Naive thymus-derived CD8-positive, alpha-beta T cell (primary cell): ENCODE results near the gene NT5DC4. TPM values are rescaled to one million over a fixed set of nuclear protein-coding genes. Genes with fewer than 3 reads are reported as not detected.

Source experiments
- ATAC-seq, 2 donors: fragments of 150-1000 bp; cut with Tn5 transposase in 1 of 2; sonication (Bioruptor Pico), chemical (Tn5 transposase) in 1 of 2; 1 replicate in 1 of 2; 2 replicates in 1 of 2; pipeline ENCODE4 v1.10.0; 2021; ENCODE audit warnings: mild to moderate bottlenecking in 2 of 2, moderate library complexity in 2 of 2
- POLR2A ChIA-PET: fragments of 350-600 bp; sonication (Branson Sonifier 250); formaldehyde crosslinking; loops from one replicate; lab custom pipeline; 2021; ENCODE audit warnings: antibody characterized with exemption; lab: Charles Lee
- DNase-seq, 10 donors: peaks; one replicate each; pipeline versions ENCODE4 v3.0.0 to v3.0.0-alpha.2; 2020 to 2022
- H3K27ac Mint-ChIP-seq, 10 donors: one replicate each; pipeline ENCODE4 v1.8.0; 2020 to 2022; ENCODE audit warnings: mild to moderate bottlenecking in 10 of 10, mixed read lengths in 10 of 10, moderate library complexity in 4 of 10, inconsistent platforms in 1 of 10
- H3K27me3 Mint-ChIP-seq, 5 donors: one replicate each; pipeline ENCODE4 v1.8.0; 2021 to 2022; ENCODE audit warnings: mixed read lengths in 5 of 5
- H3K36me3 Mint-ChIP-seq, 3 donors: one replicate each; pipeline ENCODE4 v1.8.0; 2020 to 2022; ENCODE audit warnings: mixed read lengths in 3 of 3, mild to moderate bottlenecking in 2 of 3, inconsistent platforms in 1 of 3
- H3K4me1 Mint-ChIP-seq, 4 donors: one replicate each; pipeline ENCODE4 v1.8.0; 2021 to 2022; ENCODE audit warnings: mixed read lengths in 4 of 4
- H3K4me3 Mint-ChIP-seq, 10 donors: one replicate each; pipeline ENCODE4 v1.8.0; 2020 to 2022; ENCODE audit warnings: mild to moderate bottlenecking in 10 of 10, mixed read lengths in 10 of 10, moderate library complexity in 6 of 10, inconsistent platforms in 1 of 10
- H3K9me3 Mint-ChIP-seq, 9 donors: one replicate each; pipeline ENCODE4 v1.8.0; 2020 to 2022; ENCODE audit warnings: mixed read lengths in 9 of 9, mild to moderate bottlenecking in 3 of 9, inconsistent platforms in 1 of 9, moderate library complexity in 1 of 9
- polyA plus RNA-seq, 3 donors: library from polyadenylated mRNA; unstranded; fragments of 300-500 nt; fragmentation: Illumina TruSeq; gene quantifications; one replicate each; pipeline ENCODE4 v1.2.3, GENCODE V29; 2021
- total RNA-seq, 8 experiments: library from RNA in 2 of 8; stranded (reverse) in 2 of 8; gene quantifications; one replicate each; pipeline ENCODE4 v1.2.3 and lab custom pipeline; 2021 to 2026

NT5DC4 gene
- not detected for total RNA-seq
- polyA plus RNA-seq: not detected
- total RNA-seq (lab: John Stamatoyannopoulos, UW): 0 to 0.07 (median 0) reads per million in 6 experiments

GRCh38 chr2:112720785-112721184 is at the start of gene NT5DC4:
TSS of gene NT5DC4 (plus strand) at chr2:112721020. CDS start at chr2:112721080, 60 bp downstream.
- H3K9me3 Mint-ChIP-seq: peaks cover 0 to 6% (median 0%) of the 10 kb centered on the region in 9 donors
- H3K27ac Mint-ChIP-seq: peak within 1 kb of the TSS in 1 of 10 donors; percentile 13

GRCh38 chr2:112671801-112672200 is 49.0 kb upstream of the NT5DC4 start:
- ATAC-seq (no peak), DNase-seq (no peak)
- H3K4me1 Mint-ChIP-seq: peaks cover 0 to 10% (median 0%) of the 10 kb centered on the region in 4 donors
- POLR2A ChIA-PET: interaction anchor here (0.7 to 1.2 kb wide), 2 partner anchors 45 to 49 kb away, joined by 3 read pairs; no protein-coding TSS in a partner anchor
- peaks cover 0 to 2% (median 0%) of the 10 kb centered on the region in 3 donors for H3K36me3 Mint-ChIP-seq
- no peak overlapping the region for H3K27ac Mint-ChIP-seq
- H3K27me3 Mint-ChIP-seq: peaks cover 1 to 16% (median 3%) of the 10 kb centered on the region in 5 donors
- H3K4me3 Mint-ChIP-seq: no peak overlapping the region
- no peaks in the 10 kb centered on the region for H3K9me3 Mint-ChIP-seq

More at GRCh38 chr2:112720785-112721184, at the start of gene NT5DC4:
- ATAC-seq: no peak
- DNase-seq: no peak
- Mint-ChIP-seq H3K4me1 (peaks cover 0 to 3% (median under 1%) of the 10 kb centered on the region in 4 donors), H3K4me3 (no peak within 1 kb of the TSS), H3K27me3 (peaks cover 0 to 7% (median 2%) of the 10 kb centered on the region in 5 donors), H3K36me3 (peaks cover 0 to 3% (median 0%) of the 10 kb centered on the region in 3 donors)
- POLR2A ChIA-PET: no interaction called here

- Mint-ChIP-seq H3K4me1 (peaks cover 0 to 8% (median 0%) of the 10 kb centered on the region in 4 donors), H3K27me3 (peaks cover 1 to 16% (median 3%) of the 10 kb centered on the region in 5 donors), H3K36me3 (peaks cover 0 to 2% (median 0%) of the 10 kb centered on the region in 3 donors), H3K9me3 (no peaks in the 10 kb centered on the region), H3K27ac (no peak overlapping the region), H3K4me3 (no peak overlapping the region)
- POLR2A ChIA-PET: interaction anchor here (1.2 kb wide), 1 partner anchor 46 kb away, joined by 3 read pairs; no protein-coding TSS in a partner anchor
- no peak for DNase-seq
- no peak for ATAC-seq
These were observed 47.8 kb upstream of the NT5DC4 start for GRCh38 chr2:112673008-112673407.

- no peak for DNase-seq
- POLR2A ChIA-PET: interaction anchor here (1.2 kb wide), 1 partner anchor 28 kb away, joined by 7 read pairs; the partner anchor contains the start of gene SLC20A1
These were observed 46.6 kb upstream of the NT5DC4 start for GRCh38 chr2:112674229-112674628.

GRCh38 chr2:112679484-112679883 is 41.3 kb upstream of the NT5DC4 start:
- ATAC-seq (no peak), DNase-seq (no peak)
- Mint-ChIP-seq H3K9me3 (no peaks in the 10 kb centered on the region), H3K4me1 (peaks cover 0 to 9% (median 0%) of the 10 kb centered on the region in 4 donors), H3K27me3 (peaks cover 0 to 7% (median 3%) of the 10 kb centered on the region in 5 donors), H3K27ac (no peak overlapping the region), H3K4me3 (no peak overlapping the region), H3K36me3 (peaks cover 0 to 2% (median 0%) of the 10 kb centered on the region in 3 donors)
- POLR2A ChIA-PET: interaction anchor here (1.0 kb wide), 1 partner anchor 20 kb away, joined by 3 read pairs; no protein-coding TSS in a partner anchor

More at GRCh38 chr2:112674229-112674628, 46.6 kb upstream of the NT5DC4 start:
- peaks cover 0 to 8% (median 0%) of the 10 kb centered on the region in 4 donors for H3K4me1 Mint-ChIP-seq
- no peak overlapping the region for H3K4me3 Mint-ChIP-seq
- peak overlapping the region in 1 of 10 donors; percentile 63 for H3K27ac Mint-ChIP-seq
- ATAC-seq: no peak
- no peaks in the 10 kb centered on the region for H3K9me3 Mint-ChIP-seq
- peaks cover 1 to 16% (median 3%) of the 10 kb centered on the region in 5 donors for H3K27me3 Mint-ChIP-seq
- H3K36me3 Mint-ChIP-seq: peaks cover 0 to 2% (median 0%) of the 10 kb centered on the region in 3 donors

GRCh38 chr2:112680666-112681101 is 40.1 kb upstream of the NT5DC4 start:
- POLR2A ChIA-PET: no interaction called here
- DNase-seq: no peak
- H3K4me3 Mint-ChIP-seq: no peak overlapping the region
- no peaks in the 10 kb centered on the region for H3K27me3 Mint-ChIP-seq
- H3K36me3 Mint-ChIP-seq: peaks cover 0 to 2% (median 0%) of the 10 kb centered on the region in 3 donors
- peak overlapping the region in 1 of 10 donors; percentile 22 for H3K27ac Mint-ChIP-seq
- H3K9me3 Mint-ChIP-seq: no peaks in the 10 kb centered on the region
- peaks cover 0 to 10% (median 0%) of the 10 kb centered on the region in 4 donors for H3K4me1 Mint-ChIP-seq
- no peak for ATAC-seq

GRCh38 chr2:112682101-112682500 is 38.7 kb upstream of the NT5DC4 start:
- peaks cover 0 to 2% (median 0%) of the 10 kb centered on the region in 3 donors for H3K36me3 Mint-ChIP-seq
- no peaks in the 10 kb centered on the region for H3K9me3 Mint-ChIP-seq
- POLR2A ChIA-PET: no interaction called here
- H3K4me3 Mint-ChIP-seq: no peak overlapping the region
- H3K4me1 Mint-ChIP-seq: peaks cover 0 to 13% (median 0%) of the 10 kb centered on the region in 4 donors
- H3K27me3 Mint-ChIP-seq: no peaks in the 10 kb centered on the region
- no peak for DNase-seq
- ATAC-seq: no peak
- peak overlapping the region in 1 of 10 donors; percentile 62 for H3K27ac Mint-ChIP-seq

- H3K27ac Mint-ChIP-seq: peak overlapping the region in 2 of 10 donors; percentile 73 to 90
- ATAC-seq (no peak), DNase-seq (no peak)
- no peak overlapping the region for H3K4me3 Mint-ChIP-seq
- H3K27me3 Mint-ChIP-seq: no peaks in the 10 kb centered on the region
- H3K36me3 Mint-ChIP-seq: peaks cover 0 to 2% (median 0%) of the 10 kb centered on the region in 3 donors
- POLR2A ChIA-PET: no interaction called here
- peaks cover 0 to 13% (median 0%) of the 10 kb centered on the region in 4 donors for H3K4me1 Mint-ChIP-seq
- H3K9me3 Mint-ChIP-seq: no peaks in the 10 kb centered on the region
These were observed 37.0 kb upstream of the NT5DC4 start for GRCh38 chr2:112683550-112684414.

- Mint-ChIP-seq H3K36me3 (peaks cover 0 to 2% (median 0%) of the 10 kb centered on the region in 3 donors), H3K4me1 (peaks cover 0 to 13% (median 0%) of the 10 kb centered on the region in 4 donors), H3K9me3 (no peaks in the 10 kb centered on the region), H3K4me3 (no peak overlapping the region), H3K27me3 (no peaks in the 10 kb centered on the region), H3K27ac (peak overlapping the region in 2 of 10 donors; percentile 73 to 90)
- no peak for DNase-seq
- ATAC-seq: no peak
- POLR2A ChIA-PET: no interaction called here
These were observed 36.4 kb upstream of the NT5DC4 start for GRCh38 chr2:112684415-112684775.

GRCh38 chr2:112685271-112685884 is 35.4 kb upstream of the NT5DC4 start:
- H3K27me3 Mint-ChIP-seq: no peaks in the 10 kb centered on the region
- H3K4me3 Mint-ChIP-seq: no peak overlapping the region
- no peak for ATAC-seq
- DNase-seq: no peak
- no peaks in the 10 kb centered on the region for H3K9me3 Mint-ChIP-seq
- POLR2A ChIA-PET: no interaction called here
- peaks cover 0 to 2% (median 0%) of the 10 kb centered on the region in 3 donors for H3K36me3 Mint-ChIP-seq
- no peak overlapping the region for H3K27ac Mint-ChIP-seq
- H3K4me1 Mint-ChIP-seq: peaks cover 0 to 13% (median 0%) of the 10 kb centered on the region in 4 donors

- H3K4me3 Mint-ChIP-seq: no peak overlapping the region
- H3K27ac Mint-ChIP-seq: peak overlapping the region in 1 of 10 donors; percentile 5
- no peaks in the 10 kb centered on the region for H3K9me3 Mint-ChIP-seq
- peaks cover 0 to 2% (median 0%) of the 10 kb centered on the region in 5 donors for H3K27me3 Mint-ChIP-seq
- DNase-seq: no peak
- H3K4me1 Mint-ChIP-seq: peaks cover 0 to 23% (median 5%) of the 10 kb centered on the region in 4 donors
- POLR2A ChIA-PET: interaction anchor here (0.5 to 1.1 kb wide), 2 partner anchors 54 to 56 kb away, joined by 3 to 4 read pairs; no protein-coding TSS in a partner anchor
- ATAC-seq: no peak
- no peaks in the 10 kb centered on the region for H3K36me3 Mint-ChIP-seq
These were observed 34.2 kb upstream of the NT5DC4 start for GRCh38 chr2:112686348-112687217.
